HG03060 (cell line): ENCODE measurements around the gene FYTTD1.
"Not testable (repeated sequence)": the region's sequence is repeated elsewhere in the genome, so short reads cannot be mapped to it uniquely, and the experiment has no call there.

Source experiments
- ATAC-seq: cut with Tn5 transposase; IDR thresholded peaks from one replicate; pipeline ENCODE4 v1.9.1; 2021; ENCODE audit warnings: low read depth, moderate number of reproducible peaks; ENCODE audit not compliant: unreplicated experiment

Gene FYTTD1, protein sequence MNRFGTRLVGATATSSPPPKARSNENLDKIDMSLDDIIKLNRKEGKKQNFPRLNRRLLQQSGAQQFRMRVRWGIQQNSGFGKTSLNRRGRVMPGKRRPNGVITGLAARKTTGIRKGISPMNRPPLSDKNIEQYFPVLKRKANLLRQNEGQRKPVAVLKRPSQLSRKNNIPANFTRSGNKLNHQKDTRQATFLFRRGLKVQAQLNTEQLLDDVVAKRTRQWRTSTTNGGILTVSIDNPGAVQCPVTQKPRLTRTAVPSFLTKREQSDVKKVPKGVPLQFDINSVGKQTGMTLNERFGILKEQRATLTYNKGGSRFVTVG

GRCh38 chr3:197749601-197750395, at the start of gene FYTTD1:
Gene FYTTD1, plus strand, starts transcription at chr3:197749883. Its CDS starts 89 bp downstream, at chr3:197749972.
- no peak for ATAC-seq

DNA sequence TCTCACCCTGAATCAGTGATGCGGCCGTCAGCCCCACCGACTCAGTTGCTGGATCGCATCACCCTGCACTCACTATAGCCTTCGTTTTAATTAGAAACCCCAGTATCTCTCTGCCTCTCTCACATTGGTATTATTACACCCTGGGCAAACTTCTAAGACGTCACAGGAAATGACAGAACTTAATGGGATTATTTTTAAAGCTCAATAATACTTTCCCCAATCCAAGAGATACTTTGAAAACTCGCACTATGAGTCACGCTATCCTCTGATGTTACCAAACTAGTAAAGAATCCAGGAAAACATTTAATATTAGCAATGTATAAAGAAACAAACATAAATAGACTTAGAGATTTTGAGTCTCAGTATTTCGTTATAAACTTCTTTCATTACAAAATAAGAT, 49.6 kb upstream of the FYTTD1 start:
- ATAC-seq: no peak

- ATAC-seq: no peak
Measured at GRCh38 chr3:197701841-197702240, 47.8 kb upstream of the FYTTD1 start.

DNA sequence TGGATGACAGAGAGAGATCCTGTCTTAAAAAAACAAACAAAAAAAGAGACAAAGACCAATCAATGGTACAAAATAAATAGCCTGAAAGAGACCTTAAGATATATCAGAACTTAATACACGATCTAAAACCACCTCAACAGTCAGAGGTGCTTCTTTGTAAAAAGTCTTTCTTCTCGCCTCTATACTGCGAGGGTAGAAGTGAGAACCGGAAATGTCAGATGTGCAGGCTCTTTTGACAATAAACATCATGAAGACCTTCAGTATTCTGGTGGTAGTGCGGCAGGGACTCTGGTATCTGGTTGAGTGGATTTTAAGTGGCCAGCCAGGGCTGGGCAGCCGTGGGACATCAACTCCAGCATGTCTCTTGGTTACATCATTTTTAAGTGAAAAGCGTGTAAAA, 43.0 kb upstream of the FYTTD1 start:
- no peak for ATAC-seq

GRCh38 chr3:197709135-197709534, 40.5 kb upstream of the FYTTD1 start:
- ATAC-seq: no peak

DNA sequence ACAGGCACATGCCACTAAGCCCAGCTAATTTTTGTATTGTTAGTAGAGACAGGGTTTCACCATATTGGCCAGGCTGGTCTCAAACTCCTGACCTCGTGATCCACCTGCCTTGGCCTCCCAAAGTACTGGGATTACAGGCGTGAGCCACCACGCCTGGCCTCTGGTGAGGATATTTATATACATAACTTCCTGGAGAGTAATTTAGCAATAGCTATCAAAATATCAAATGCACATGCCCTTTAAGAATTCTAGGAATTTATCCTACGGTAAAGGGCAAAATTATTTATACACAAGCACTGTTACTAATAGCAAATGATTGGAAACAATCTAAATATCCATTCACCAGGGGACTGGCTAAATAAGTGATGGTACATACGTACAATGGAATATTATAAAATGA, 38.7 kb upstream of the FYTTD1 start:
- ATAC-seq: not testable (repeated sequence)

DNA sequence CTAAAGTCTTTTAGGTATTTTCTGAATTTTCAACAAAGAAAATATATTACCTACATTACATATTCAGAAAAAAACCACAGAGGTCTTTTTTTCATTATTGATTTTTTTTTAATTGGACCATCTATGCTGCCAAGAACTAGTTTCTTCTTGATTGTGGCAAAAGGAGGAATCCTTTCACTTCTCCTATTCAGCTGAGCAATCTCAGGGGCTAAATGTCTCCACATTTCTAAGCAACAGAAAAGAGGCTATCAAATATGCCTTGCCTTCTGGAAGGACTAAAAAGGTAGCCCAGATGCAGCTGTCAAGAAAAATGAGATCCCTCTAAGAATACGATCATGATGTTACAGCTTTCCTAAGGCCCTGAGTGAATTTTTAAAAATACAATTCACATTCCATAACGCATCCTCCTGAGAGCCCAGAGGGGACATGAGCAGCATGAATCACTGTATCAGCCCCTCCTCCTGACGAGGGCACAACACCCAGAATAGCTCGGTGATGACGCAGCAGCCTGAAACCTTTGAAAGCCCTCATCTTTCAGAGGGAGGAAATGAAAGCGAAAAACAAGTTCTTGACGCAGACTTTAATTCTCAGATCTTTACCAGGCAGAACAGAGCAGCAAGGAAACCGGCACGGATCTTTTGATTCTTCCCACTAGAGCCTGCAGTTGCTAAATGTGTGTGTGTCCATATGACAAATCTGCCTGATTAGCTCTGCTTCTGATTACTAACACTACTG, 37.5 kb upstream of the FYTTD1 start:
- peak; percentile 90 for ATAC-seq

DNA sequence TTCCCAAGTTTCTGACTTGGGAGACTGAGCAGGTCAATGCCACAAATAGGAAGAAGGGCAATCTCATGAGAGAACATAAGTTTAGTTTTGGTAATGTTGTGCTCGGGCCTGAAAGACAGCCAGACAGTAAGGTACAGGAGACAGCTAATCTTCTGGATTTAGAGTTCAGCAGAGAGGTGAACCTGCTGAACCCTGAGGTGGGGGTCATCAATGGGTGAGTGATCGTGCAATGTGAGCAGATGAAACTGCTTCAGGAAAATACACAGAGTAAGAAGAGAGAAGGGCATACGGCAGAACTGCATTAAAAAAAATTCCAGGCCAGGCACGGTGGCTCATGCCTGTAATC, 36.2 kb upstream of the FYTTD1 start:
- peak; percentile 5 for ATAC-seq

DNA sequence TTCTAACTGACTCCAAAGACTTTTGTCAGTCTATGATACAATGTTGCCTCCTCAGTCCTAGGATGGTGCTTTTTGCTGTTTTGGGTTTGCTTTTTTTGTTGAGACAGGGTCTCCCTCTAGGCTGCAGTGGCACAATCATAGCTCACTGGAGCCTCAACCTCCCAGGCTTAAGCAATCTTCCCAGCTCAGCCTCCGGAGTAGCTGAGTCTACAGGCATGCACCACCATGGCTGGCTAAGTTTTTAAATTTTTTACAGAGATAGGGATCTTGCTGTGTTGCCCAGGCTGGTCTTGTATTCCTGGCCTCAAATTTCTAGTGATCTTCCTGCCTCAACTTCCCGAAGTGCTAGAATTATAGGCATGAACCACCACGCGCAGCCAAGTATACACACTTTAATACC, 35.4 kb upstream of the FYTTD1 start:
- ATAC-seq: no peak

GRCh38 chr3:197718891-197719290, 30.8 kb upstream of the FYTTD1 start:
- no peak for ATAC-seq

DNA sequence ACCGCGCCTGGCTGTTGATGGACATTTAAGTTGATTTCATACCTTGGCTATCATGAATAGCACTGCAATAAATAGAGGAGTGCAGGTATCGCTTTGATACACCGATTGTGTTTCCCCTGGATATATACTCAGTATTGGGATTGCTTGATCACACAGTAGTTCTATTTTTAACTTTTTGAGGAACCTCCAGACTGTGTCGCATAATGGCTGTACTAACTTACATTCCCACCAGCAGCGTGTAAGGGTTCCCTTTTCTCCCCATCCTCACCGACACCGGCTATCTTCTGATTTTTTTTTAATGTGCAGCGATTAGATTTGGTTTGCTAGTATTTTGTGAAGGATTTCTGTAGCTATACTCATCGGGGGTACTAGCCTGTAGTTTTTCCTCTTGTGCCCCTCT, 29.0 kb upstream of the FYTTD1 start:
- no peak for ATAC-seq

DNA sequence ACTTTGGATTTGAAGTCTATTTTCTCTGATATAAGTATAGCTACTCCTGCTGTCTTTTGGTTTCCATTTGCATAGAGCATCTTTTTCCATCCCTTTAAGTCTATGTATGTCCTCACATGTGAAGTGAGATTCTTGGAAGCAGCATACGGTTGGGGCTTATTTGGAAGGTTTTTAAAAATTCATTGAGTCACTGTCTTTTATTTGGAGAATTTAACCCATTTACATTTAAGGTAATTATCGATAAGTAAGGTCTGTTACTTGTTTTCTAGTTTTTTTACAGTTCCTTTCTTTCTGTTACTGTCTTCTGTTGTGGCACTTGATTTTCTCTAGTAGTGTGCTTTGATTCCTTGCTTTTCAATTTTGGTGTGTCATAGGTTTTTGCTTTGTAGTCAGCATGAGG, 26.9 kb upstream of the FYTTD1 start:
- no peak for ATAC-seq

DNA sequence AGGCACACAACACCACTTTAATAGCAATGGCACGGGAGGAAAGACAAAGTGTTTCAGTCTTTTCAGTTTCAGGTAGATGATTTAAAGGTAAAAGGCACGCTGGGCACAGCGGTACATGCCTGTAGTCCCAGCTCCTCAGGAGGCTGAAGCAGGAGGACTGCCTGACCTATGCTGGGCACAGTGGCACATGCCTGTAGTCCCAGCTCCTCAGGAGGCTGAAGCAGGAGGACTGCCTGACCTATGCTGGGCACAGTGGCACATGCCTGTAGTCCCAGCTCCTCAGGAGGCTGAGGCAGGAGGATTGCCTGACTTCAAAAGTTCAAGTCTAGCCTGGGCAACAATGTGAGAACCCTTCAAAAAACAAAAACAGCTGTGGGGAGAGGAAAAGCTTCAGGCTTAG, 21.8 kb upstream of the FYTTD1 start:
- not testable (repeated sequence) for ATAC-seq

DNA sequence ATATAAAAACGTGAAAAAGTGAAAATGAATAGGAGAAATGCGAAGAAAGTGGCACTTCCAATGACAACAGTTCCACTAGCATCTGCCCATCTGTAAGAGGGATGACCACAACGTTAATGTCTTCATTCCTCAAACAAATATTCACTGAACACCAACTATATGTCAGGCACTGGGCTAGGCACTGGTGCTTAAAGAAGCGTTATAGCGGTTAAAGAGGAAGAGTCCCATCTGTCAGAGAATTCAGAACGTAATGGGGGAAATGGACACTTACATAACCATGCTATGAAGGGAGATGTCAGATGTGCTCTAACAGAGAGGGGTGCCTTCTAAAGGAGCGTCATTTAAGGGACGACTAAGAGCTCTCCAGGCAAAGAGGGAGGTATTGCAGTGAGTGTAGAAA, 21.2 kb upstream of the FYTTD1 start:
- ATAC-seq: no peak

DNA sequence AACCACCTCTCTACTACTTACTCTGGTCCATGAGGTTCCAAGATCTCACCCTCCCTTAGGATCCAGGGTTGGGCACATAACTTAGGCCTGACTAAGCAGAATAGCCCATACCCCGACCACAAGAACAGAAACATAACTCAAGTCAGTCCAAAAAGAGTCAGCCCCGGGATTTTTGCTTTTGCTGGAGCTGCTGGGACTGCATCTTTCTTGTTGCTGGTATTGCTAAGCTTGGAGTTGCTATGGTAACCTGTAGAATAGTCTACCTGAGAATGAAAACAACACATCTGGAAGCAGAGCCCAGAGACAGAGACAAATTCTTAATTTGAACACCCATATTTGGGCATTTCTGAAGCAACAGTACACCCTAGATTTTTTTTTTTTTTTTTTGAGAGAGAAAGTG, 19.5 kb upstream of the FYTTD1 start:
- ATAC-seq: no peak

- not testable (repeated sequence) for ATAC-seq
Measured at GRCh38 chr3:197730770-197731169, 18.9 kb upstream of the FYTTD1 start.

GRCh38 chr3:197731483-197731882, 18.2 kb upstream of the FYTTD1 start:
- ATAC-seq: not testable (repeated sequence)

DNA sequence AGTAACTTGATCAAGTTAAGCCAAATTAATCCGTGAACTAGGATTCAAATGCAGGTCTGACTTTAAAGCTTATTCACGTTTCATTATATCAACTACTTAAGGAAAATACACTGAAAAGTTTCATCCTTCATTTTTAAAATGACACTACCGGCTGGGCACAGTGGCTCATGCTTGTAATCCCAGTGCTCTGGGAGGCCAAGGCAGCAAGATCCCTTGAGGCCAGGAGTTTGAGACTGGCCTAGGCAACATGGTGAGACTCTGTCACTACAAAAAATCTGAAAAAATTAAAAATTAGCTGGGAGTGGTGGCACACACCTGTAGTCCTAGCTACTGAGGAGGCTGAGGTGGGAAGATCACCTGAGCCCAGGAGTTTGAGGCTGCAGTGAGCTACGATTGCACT, 16.6 kb upstream of the FYTTD1 start:
- ATAC-seq: no peak

DNA sequence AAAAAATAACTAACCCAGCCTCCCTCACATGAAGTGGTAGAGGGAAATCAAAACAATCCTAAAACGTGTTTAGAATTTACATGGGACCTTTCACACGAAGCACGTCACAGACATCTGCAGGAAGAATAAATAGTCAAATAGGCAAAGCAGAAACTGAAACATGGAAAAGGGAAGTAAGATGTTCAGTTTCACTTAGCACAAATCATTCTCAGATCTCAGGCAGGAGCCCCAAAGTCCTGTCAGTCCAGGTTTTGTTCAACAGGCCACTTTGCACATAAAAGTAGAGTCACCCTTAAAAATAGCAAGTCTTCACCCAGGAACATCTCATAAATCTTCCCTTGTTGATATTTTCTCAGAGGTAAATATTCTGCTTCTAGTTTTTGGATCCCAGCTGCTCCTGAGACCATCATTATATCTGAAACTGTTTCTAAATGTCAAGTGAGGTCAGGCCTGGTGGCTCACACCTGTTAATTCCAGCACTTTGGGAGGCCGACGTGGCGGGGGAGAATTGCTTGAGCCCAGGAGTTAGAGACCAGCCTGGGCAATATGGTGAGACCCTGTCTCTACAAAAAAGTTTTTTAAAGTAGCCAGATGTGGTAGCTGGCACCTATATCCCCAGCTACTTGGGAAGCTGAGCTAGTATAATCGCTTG, 14.9 kb upstream of the FYTTD1 start:
- peak; percentile 57 for ATAC-seq

DNA sequence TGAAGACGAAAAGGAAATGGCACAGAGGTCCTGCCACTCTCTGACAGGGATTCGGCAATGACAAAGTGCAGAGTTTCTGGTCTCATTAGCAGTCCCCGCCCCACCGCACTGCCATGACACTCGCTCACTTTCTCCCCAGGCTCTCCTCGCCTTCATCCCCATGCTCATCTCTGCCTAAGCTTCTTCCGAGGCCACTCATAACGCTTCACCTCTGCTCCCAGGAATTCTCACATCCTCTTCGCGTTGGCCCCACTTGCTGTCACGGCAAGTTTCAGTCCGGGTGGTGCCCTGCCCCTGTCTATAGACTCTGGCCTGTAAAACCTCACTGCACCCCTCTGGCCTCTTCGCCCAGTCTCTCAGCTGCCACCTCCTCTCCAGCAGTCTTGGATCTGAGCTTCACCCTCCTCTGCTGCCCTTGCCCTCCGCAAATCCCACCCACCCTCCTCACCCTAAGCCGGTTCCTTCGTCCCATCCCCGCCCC, 13.6 kb upstream of the FYTTD1 start:
- ATAC-seq: no peak
